ENCODE results near the gene STMN3.
A peak's percentile ranks its signal among the peaks of the same experiment; 100 is the strongest.
"Not testable (repeated sequence)": the region's sequence is repeated elsewhere in the genome, so short reads cannot be mapped to it uniquely, and the experiment has no call there.

The STMN3 gene

GRCh38 chr20:63613863-63614594 lies 39.2 kb downstream of the STMN3 start:
- H3K4me3 ChIP-seq (ENCODE audit: low read length); DNase-seq (ENCODE audit: low read depth): not testable (repeated sequence)
- TF ChIP-seq, protein P1, sequence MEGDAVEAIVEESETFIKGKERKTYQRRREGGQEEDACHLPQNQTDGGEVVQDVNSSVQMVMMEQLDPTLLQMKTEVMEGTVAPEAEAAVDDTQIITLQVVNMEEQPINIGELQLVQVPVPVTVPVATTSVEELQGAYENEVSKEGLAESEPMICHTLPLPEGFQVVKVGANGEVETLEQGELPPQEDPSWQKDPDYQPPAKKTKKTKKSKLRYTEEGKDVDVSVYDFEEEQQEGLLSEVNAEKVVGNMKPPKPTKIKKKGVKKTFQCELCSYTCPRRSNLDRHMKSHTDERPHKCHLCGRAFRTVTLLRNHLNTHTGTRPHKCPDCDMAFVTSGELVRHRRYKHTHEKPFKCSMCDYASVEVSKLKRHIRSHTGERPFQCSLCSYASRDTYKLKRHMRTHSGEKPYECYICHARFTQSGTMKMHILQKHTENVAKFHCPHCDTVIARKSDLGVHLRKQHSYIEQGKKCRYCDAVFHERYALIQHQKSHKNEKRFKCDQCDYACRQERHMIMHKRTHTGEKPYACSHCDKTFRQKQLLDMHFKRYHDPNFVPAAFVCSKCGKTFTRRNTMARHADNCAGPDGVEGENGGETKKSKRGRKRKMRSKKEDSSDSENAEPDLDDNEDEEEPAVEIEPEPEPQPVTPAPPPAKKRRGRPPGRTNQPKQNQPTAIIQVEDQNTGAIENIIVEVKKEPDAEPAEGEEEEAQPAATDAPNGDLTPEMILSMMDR (conservative IDR thresholded peaks at IDR 0.05; ENCODE audit: low read length), result peak; percentile 25

- no peak for DNase-seq (ENCODE audit: low read depth)
- H3K4me3 ChIP-seq (ENCODE audit: low read length), result no peak overlapping the region
- TF ChIP-seq, protein P1 (conservative IDR thresholded peaks at IDR 0.05; ENCODE audit: low read length), result no peak
These were observed 40.8 kb downstream of the STMN3 start for GRCh38 chr20:63612276-63612931.

GRCh38 chr20:63611646-63612045 lies 41.6 kb downstream of the STMN3 start:
- DNase-seq (ENCODE audit: low read depth), result no peak
- TF ChIP-seq, protein P1 (conservative IDR thresholded peaks at IDR 0.05; ENCODE audit: low read length), result no peak
- no peak overlapping the region for H3K4me3 ChIP-seq (ENCODE audit: low read length)

DNA sequence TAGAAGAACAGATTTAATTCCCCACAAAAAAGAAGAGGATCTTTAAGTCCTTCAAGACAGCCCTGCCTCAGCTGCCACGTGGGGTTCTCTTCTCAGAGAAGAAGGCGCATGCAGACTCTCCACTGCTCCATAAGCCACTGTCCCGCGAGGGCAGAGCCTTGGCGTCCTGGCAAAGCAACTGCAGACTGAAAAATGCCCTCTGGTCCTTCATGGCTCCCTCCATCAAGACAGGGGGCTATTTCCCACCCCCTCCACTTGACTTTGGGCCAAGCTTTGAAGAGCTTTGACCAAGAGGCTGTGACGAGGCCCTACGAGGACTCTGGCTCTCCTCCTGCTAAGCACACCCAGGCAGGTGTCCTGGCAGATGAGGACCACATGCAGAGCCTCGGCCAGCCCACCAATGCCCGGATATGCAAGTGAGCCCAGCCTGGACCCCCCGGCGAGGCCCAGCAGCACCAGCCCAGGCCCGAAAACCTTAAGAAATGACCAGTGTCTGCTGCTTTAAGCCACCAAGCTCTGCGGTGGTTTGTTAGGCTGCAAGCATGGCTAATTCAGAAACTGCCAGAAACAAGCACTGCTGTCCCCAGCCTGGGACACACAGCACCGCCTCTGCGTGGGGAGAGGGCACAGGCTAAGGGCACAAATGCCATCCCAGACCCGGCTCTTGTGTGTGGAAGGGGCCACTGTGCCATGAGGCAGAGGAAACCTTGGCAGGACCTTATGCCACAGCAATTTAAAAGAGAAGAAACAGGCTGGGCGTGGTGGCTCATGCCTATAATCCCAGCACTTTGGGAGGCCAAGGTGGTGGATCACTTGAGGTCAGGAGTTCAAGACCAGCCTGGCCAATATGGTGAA lies 42.4 kb downstream of the STMN3 start:
- TF ChIP-seq, protein P1 (conservative IDR thresholded peaks at IDR 0.05; ENCODE audit: low read length), result no peak
- no peak for DNase-seq (ENCODE audit: low read depth)

DNA sequence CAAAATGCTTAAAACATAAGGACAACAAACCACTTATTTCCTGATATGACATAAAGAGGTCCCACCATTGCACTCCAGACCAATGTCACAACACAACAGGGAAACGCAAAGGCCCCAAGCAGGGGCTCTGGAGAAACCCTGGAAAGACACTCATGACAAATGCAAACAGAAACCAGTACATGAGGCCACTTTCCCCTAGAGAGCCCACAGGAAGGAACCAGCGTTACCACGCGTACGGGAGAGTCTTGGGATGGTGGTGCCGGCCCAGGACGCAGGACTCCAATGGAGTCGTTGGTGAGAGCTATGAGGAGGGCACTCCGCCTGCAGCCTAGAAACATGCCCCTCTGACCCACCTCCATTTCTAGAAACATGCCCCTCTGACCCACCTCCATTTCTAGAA lies 46.5 kb downstream of the STMN3 start:
- TF ChIP-seq, protein P1 (conservative IDR thresholded peaks at IDR 0.05; ENCODE audit: low read length), result no peak
- no peak overlapping the region for H3K4me3 ChIP-seq (ENCODE audit: low read length)
- DNase-seq (ENCODE audit: low read depth), result no peak

More for the DNA sequence above, 42.4 kb downstream of the STMN3 start:
- H3K4me3 ChIP-seq (ENCODE audit: low read length), result no peak overlapping the region

DNA sequence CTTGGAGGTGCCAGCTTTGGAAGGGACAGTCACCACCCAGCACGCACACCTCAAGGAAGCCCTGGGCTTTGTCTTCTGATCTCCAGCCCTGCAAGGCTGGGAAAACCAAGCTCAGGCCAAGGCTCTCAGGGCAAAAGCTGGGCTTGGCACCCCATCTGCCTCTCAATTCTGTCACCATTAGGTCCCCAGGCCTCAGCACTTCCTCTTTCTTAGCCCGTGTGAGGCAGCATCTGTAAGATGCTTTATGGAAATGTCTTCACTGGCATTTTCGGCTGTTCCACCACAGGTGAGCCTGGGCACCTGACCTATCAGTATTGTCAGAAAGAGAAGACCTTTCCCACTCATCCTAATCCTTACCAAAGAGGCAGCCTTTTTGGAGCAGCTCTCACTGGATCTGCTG lies 50.9 kb downstream of the STMN3 start:
- DNase-seq (ENCODE audit: low read depth), result no peak
- H3K4me3 ChIP-seq (ENCODE audit: low read length), result no peak overlapping the region
- TF ChIP-seq, protein P1 (conservative IDR thresholded peaks at IDR 0.05; ENCODE audit: low read length), result no peak

DNA sequence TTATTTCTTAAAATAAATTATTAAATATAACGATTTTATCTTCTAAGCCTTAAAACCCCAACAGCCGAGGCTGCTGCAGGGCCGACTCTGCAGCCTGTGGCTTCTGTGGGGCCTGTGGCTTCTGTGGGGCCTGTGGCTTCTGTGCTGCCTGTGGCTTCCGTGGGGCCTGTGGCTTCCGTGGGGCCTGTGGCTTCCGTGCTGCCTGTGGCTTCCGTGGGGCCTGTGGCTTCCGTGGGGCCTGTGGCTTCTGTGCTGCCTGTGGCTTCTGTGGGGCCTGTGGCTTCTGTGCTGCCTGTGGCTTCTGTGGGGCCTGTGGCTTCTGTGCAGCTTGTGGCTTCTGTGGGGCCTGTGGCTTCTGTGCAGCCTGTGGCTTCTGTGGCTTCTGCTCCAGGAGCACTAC lies 51.5 kb downstream of the STMN3 start:
- not testable (repeated sequence) for H3K4me3 ChIP-seq (ENCODE audit: low read length); DNase-seq (ENCODE audit: low read depth)

Data from AG10803 (cell line).